Progenitor cell of endocrine pancreas (in vitro differentiated cells): ENCODE data around the gene CACNG1. TPM values are rescaled to one million over a fixed set of nuclear protein-coding genes. Genes with fewer than 3 reads are reported as not detected.

Source experiments
- DNase-seq: peaks from one replicate; pipeline ENCODE4 v3.0.0; 2021; ENCODE audit warnings: low spot score; ENCODE audit not compliant: unreplicated experiment
- H3K27ac Mint-ChIP-seq: 2 replicates; pipeline ENCODE4 v1.8.0; 2021; ENCODE audit warnings: mild to moderate bottlenecking, moderate library complexity, mixed read lengths
- H3K27me3 Mint-ChIP-seq: 2 replicates; pipeline ENCODE4 v1.8.0; 2021; ENCODE audit warnings: mixed read lengths
- H3K36me3 Mint-ChIP-seq: 2 replicates; pipeline ENCODE4 v1.8.0; 2022; ENCODE audit warnings: mixed read lengths; ENCODE audit not compliant: insufficient read depth
- H3K4me1 Mint-ChIP-seq: 2 replicates; pipeline ENCODE4 v1.8.0; 2021; ENCODE audit warnings: low read depth, mixed read lengths
- H3K4me3 Mint-ChIP-seq: 2 replicates; pipeline ENCODE4 v1.8.0; 2021; ENCODE audit warnings: low read depth, mild to moderate bottlenecking, moderate library complexity, mixed read lengths
- H3K9me3 Mint-ChIP-seq: 2 replicates; pipeline ENCODE4 v1.8.0; 2021; ENCODE audit warnings: low read depth, mixed read lengths
- total RNA-seq: library from RNA; stranded (reverse); gene quantifications from 2 replicates; pipeline ENCODE4 v1.2.1, GENCODE V29; 2021
- TF ChIP-seq, protein P1 (sequence below): fragments of 200-600 bp; sonication (generic); IDR thresholded peaks from one replicate; pipeline ENCODE4 v1.5.0; 2021; ENCODE audit warnings: antibody characterized with exemption, mild to moderate bottlenecking; ENCODE audit not compliant: unreplicated experiment

The CACNG1 gene
- total RNA-seq, 1 donor from 2014 or later = 0.22 TPM

DNA sequence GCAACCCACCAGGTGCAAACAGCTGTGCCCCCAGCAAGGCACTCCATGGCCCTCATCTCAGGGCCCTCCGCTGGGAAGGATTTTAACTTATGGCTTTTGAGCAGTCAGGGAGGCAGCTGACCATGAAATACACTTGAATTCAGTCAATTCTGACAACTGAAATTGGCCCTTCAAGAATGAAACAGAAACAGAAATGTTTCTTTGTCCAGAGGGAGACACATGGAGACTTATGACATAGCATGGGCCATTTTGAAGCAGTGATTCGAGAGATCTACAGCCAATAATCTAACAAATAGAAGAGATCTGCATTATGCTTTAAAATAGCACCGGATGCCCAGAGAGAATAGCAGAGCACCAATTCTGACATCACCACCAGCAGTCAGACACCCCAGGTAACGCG is 7.5 kb downstream of the CACNG1 start:
- H3K27ac Mint-ChIP-seq = no peak overlapping the region
- H3K36me3 Mint-ChIP-seq = peaks cover 5% of the 10 kb centered on the region
- no peak for DNase-seq
- H3K4me3 Mint-ChIP-seq = no peak overlapping the region
- peaks cover 17% of the 10 kb centered on the region for H3K9me3 Mint-ChIP-seq
- TF ChIP-seq, protein P1, sequence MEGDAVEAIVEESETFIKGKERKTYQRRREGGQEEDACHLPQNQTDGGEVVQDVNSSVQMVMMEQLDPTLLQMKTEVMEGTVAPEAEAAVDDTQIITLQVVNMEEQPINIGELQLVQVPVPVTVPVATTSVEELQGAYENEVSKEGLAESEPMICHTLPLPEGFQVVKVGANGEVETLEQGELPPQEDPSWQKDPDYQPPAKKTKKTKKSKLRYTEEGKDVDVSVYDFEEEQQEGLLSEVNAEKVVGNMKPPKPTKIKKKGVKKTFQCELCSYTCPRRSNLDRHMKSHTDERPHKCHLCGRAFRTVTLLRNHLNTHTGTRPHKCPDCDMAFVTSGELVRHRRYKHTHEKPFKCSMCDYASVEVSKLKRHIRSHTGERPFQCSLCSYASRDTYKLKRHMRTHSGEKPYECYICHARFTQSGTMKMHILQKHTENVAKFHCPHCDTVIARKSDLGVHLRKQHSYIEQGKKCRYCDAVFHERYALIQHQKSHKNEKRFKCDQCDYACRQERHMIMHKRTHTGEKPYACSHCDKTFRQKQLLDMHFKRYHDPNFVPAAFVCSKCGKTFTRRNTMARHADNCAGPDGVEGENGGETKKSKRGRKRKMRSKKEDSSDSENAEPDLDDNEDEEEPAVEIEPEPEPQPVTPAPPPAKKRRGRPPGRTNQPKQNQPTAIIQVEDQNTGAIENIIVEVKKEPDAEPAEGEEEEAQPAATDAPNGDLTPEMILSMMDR = no peak
- peaks cover 12% of the 10 kb centered on the region for H3K4me1 Mint-ChIP-seq
- peaks cover 5% of the 10 kb centered on the region for H3K27me3 Mint-ChIP-seq

DNA sequence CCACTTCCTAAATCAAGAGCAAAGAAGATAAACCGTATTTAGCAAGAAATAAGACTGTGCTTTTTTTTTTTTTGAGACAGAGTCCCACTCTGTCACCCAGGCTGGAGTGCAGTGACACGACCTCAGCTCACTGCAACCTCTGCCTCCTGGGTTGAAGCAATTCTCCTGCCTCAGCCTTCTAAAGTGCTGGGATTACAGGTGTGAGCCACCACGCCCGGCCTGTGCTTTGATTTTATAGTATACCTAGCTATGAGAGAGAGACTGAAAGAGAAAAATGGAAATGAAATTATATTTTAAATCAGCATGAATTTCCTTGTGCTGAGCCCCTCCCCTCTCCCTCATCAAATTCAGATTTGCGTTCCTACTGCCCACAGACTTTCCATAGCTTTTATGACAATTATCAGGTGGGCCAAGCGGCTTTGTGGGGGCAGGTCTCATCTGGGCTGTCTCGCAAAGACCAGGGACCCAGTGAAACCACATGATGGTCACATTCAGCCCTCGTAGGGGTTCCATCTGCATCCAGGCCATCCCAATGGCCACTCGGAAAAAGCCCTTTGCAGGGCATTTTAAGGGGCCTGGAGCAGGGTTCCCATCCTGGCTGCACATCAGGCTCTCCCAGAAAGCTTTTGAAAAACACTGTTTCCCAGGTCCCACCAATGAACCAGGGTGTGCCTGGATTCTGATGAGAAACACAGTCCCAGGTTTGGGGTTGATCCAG is 8.5 kb downstream of the CACNG1 start:
- Mint-ChIP-seq H3K4me1 (peaks cover 5% of the 10 kb centered on the region), H3K4me3 (no peak overlapping the region), H3K36me3 (peaks cover 4% of the 10 kb centered on the region), H3K27ac (no peak overlapping the region), H3K9me3 (peaks cover 11% of the 10 kb centered on the region), H3K27me3 (peaks cover 5% of the 10 kb centered on the region)
- TF ChIP-seq, protein P1 = no peak
- DNase-seq = no peak

DNA sequence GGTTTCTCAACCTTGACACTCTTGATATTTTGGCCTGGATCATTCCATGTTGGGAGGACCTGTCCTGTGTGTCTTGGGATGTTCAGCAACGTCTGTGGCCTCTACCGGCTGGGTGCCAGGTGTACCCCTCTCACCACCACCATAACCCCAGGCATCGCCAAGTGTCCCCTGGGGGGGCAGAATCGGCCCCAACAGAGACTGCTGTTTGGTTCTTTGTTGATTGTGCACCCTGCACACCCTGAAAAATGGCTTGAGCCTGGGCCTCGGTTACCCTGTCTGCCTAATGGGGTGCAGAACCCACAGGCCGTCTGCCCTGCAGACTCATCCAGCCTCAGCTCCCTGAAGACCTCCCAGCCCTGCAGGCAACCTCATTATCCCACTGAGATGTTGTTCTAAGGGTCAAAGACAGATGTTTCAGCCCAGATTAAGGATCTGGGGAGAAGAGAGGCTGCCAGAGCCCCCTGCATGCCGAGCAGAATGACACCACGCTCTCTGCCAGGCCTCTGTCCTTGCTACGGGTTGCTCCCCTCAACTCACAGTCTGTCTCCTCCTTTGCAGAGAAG is 9.2 kb downstream of the CACNG1 start:
- peaks cover 5% of the 10 kb centered on the region for H3K4me1 Mint-ChIP-seq
- H3K9me3 Mint-ChIP-seq = peaks cover 6% of the 10 kb centered on the region
- TF ChIP-seq, protein P1 = no peak
- no peak overlapping the region for H3K27ac Mint-ChIP-seq
- H3K36me3 Mint-ChIP-seq = peaks cover 5% of the 10 kb centered on the region
- no peak for DNase-seq
- H3K4me3 Mint-ChIP-seq = no peak overlapping the region
- H3K27me3 Mint-ChIP-seq = peaks cover 5% of the 10 kb centered on the region

DNA sequence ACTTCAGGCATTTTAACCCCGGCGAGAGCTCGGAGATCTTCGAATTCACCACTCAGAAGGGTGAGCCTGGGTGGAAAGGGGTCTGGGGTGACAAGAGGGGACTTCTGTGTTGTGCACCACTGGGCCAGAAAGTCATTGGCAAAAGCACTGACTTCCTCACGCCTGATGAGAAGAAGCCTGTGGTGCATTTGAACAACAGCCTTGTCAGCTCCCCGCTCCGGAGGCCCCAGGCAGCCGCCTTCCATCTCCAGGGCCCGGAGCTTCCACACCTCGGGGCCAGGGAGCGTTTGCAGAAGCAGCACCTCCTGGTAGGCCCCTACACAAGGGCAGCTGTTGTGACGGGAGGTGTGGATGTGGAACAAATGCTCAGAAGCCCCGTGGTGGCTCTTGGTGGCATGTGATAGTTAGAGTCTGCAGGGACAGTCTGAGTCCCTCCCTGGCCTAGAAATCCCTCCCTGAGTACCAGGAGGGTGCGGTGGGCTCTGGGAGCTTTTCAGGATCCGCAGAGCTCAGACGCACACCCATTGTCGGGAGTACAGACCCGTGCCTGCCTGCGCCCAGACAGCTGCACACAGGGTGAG is 9.7 kb downstream of the CACNG1 start:
- Mint-ChIP-seq H3K4me3 (no peak overlapping the region), H3K9me3 (peaks cover under 1% of the 10 kb centered on the region), H3K4me1 (peaks cover 5% of the 10 kb centered on the region), H3K27ac (no peak overlapping the region), H3K36me3 (peaks cover 2% of the 10 kb centered on the region), H3K27me3 (peaks cover 5% of the 10 kb centered on the region)
- TF ChIP-seq, protein P1 = no peak
- DNase-seq = no peak

DNA sequence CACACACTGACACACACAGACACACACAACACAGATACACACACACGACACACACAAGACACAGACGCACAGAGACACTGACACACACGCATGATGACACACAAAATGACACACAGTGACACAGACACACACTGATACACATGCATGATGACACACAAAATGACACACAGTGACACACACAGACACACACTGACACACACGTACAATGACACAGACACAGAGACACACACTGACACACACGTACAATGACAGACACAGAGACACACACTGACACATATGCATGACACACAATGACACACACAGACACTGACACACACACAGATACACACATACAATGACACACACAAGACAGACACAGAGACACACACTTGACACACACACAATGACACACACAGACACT is 10.3 kb downstream of the CACNG1 start:
- Mint-ChIP-seq H3K27ac (no peak overlapping the region), H3K27me3 (peaks cover 5% of the 10 kb centered on the region), H3K9me3 (no peaks in the 10 kb centered on the region), H3K4me1 (peaks cover 5% of the 10 kb centered on the region), H3K36me3 (peaks cover 2% of the 10 kb centered on the region), H3K4me3 (no peak overlapping the region)
- no peak for DNase-seq
- TF ChIP-seq, protein P1 = no peak
